Smooth muscle cell (in vitro differentiated cells): Measurements from ENCODE around the gene GCC1. TPM values are rescaled to one million over a fixed set of nuclear protein-coding genes. Genes with fewer than 3 reads are reported as not detected.

Experiments used
- DNase-seq: peaks from one replicate; lab custom pipeline; 2025; ENCODE audit not compliant: unreplicated experiment; lab: John Stamatoyannopoulos, UW
- H2AFZ ChIP-seq: fragments of 200-600 bp; sonication (generic); 2 replicates; pipeline ENCODE4 v1.6.0; 2016; ENCODE audit warnings: antibody characterized with exemption, low read depth, mild to moderate bottlenecking
- H3F3A ChIP-seq: fragments of 200-600 bp; sonication (generic); 2 replicates; pipeline ENCODE4 v1.6.0; 2017; ENCODE audit warnings: antibody characterized with exemption, low read depth
- H3K27ac ChIP-seq: fragments of 200-600 bp; sonication (generic); 2 replicates; pipeline ENCODE4 v1.5.1; 2016; ENCODE audit warnings: low read depth, mild to moderate bottlenecking
- H3K27me3 ChIP-seq: fragments of 200-600 bp; sonication (generic); 2 replicates; pipeline ENCODE4 v1.6.1; 2016; ENCODE audit warnings: low read depth, mild to moderate bottlenecking
- H3K36me3 ChIP-seq: fragments of 200-600 bp; sonication (generic); 2 replicates; pipeline ENCODE4 v1.5.1; 2016; ENCODE audit warnings: low read depth
- H3K4me1 ChIP-seq: fragments of 200-600 bp; sonication (generic); 2 replicates; pipeline ENCODE4 v1.5.1; 2016; ENCODE audit warnings: low read depth
- H3K4me2 ChIP-seq: fragments of 200-600 bp; sonication (generic); 2 replicates; pipeline ENCODE4 v1.6.0; 2016; ENCODE audit warnings: mild to moderate bottlenecking
- H3K4me3 ChIP-seq: fragments of 200-600 bp; sonication (generic); 2 replicates; pipeline ENCODE4 v1.5.1; 2016; ENCODE audit warnings: mild to moderate bottlenecking
- H3K79me2 ChIP-seq: fragments of 200-600 bp; sonication (generic); 2 replicates; pipeline ENCODE4 v1.6.0; 2016; ENCODE audit warnings: low read depth, mild to moderate bottlenecking
- H3K9ac ChIP-seq: fragments of 200-600 bp; sonication (generic); 2 replicates; pipeline ENCODE4 v1.6.0; 2016; ENCODE audit warnings: low read depth
- H3K9me3 ChIP-seq: fragments of 200-600 bp; sonication (generic); replicated peaks from 2 replicates; pipeline ENCODE4 v1.5.1; 2016; ENCODE audit warnings: low read depth
- H4K20me1 ChIP-seq: fragments of 200-600 bp; sonication (generic); 2 replicates; pipeline ENCODE4 v1.6.0; 2016; ENCODE audit warnings: low read depth
- WGBS: methylation state at CpG from one replicate; pipeline ENCODE4 v1.1.7; 2016; ENCODE audit warnings: low lambda C conversion rate; 5-methylcytosine and 5-hydroxymethylcytosine counted together
- polyA plus RNA-seq: library from polyadenylated mRNA; unstranded; fragments of >200 nt; fragmentation: Nextera tagmentation; extraction: Ambion mirVana; gene quantifications from 2 replicates; pipeline ENCODE4 v1.2.1, GENCODE V29; 2016
- total RNA-seq: library from RNA; depleted of rRNA; stranded (reverse); fragments of >200 nt; gene quantifications from 2 replicates; pipeline ENCODE4 v1.2.3, GENCODE V29; 2014
- TF ChIP-seq, protein P1 (sequence below): fragments of 200-600 bp; sonication (generic); IDR thresholded peaks from 2 replicates; pipeline ENCODE4 v1.5.1; 2017; ENCODE audit warnings: borderline replicate concordance, mild to moderate bottlenecking, antibody characterized with exemption; ENCODE audit not compliant: insufficient read depth, poor library complexity, severe bottlenecking

Gene GCC1
- total and polyA plus RNA-seq, 2 experiments from 2014 or later, result 14.2 to 15.6 TPM

DNA sequence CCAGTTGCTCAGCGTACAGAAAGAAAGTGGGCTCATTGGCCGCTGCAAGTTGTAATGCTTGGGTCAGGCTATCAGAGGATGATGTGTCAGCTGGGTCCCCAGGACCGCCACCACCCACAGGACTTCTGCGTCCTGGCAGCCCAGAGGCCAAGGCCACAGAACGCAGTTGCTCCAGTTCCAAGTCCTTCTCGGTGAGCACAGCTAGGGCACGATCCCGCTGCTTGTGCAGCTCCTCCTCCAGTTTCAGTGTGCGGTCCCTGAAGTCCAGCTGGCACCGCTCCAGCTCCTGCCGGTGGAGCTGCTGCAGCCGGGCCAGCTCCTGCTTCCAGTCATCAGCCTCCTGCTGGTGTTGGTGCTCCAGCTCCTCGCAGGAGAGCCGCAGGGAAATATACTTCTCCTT, 3.0 kb downstream of the GCC1 start:
- H4K20me1 ChIP-seq, result peaks cover 58% of the 10 kb centered on the region
- H3K36me3 ChIP-seq, result no peaks in the 10 kb centered on the region
- 91% methylated on average over 14 of the region's 14 CpGs for whole genome bisulfite sequencing
- H3K27ac ChIP-seq, result no peak overlapping the region
- H2AFZ ChIP-seq, result no peak overlapping the region
- peaks cover 14% of the 10 kb centered on the region for H3K4me1 ChIP-seq
- TF ChIP-seq, protein P1, sequence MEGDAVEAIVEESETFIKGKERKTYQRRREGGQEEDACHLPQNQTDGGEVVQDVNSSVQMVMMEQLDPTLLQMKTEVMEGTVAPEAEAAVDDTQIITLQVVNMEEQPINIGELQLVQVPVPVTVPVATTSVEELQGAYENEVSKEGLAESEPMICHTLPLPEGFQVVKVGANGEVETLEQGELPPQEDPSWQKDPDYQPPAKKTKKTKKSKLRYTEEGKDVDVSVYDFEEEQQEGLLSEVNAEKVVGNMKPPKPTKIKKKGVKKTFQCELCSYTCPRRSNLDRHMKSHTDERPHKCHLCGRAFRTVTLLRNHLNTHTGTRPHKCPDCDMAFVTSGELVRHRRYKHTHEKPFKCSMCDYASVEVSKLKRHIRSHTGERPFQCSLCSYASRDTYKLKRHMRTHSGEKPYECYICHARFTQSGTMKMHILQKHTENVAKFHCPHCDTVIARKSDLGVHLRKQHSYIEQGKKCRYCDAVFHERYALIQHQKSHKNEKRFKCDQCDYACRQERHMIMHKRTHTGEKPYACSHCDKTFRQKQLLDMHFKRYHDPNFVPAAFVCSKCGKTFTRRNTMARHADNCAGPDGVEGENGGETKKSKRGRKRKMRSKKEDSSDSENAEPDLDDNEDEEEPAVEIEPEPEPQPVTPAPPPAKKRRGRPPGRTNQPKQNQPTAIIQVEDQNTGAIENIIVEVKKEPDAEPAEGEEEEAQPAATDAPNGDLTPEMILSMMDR, result no peak
- H3K4me3 ChIP-seq, result no peak overlapping the region
- no peak overlapping the region for H3K4me2 ChIP-seq
- no peak overlapping the region for H3K9ac ChIP-seq
- H3K27me3 ChIP-seq, result no peaks in the 10 kb centered on the region
- no peaks in the 10 kb centered on the region for H3K9me3 ChIP-seq
- no peaks in the 10 kb centered on the region for H3F3A ChIP-seq
- H3K79me2 ChIP-seq, result peaks cover 28% of the 10 kb centered on the region
- no peak for DNase-seq

DNA sequence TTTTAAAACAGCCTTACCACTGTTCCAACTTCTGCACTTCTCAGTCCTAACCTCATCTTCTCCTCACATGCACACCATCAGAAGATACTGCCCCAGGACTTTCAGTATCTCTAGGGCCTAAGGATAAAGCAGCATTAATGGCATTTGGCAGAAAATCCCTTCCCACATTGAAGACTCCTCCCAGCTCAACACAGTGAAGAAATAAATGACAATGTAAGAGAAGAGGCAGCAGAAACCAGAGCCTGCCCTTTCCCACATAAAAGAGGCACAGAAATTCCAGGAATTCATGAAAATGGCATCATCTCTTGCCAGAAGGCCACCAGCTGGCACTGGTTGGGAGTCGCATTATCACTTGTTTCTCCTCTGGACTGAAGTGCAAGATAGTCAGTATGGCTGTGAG, 3.7 kb downstream of the GCC1 start:
- Histone ChIP-seq H3K4me1 (peaks cover 14% of the 10 kb centered on the region), H2AFZ (no peak overlapping the region), H4K20me1 (peaks cover 58% of the 10 kb centered on the region), H3K9me3 (no peaks in the 10 kb centered on the region), H3K9ac (no peak overlapping the region), H3K27ac (no peak overlapping the region), H3K36me3 (no peaks in the 10 kb centered on the region), H3K27me3 (no peaks in the 10 kb centered on the region), H3K4me2 (no peak overlapping the region), H3K4me3 (no peak overlapping the region), H3F3A (no peaks in the 10 kb centered on the region), H3K79me2 (peaks cover 28% of the 10 kb centered on the region)
- TF ChIP-seq, protein P1, result no peak
- no peak for DNase-seq
- 77% methylated on average over 1 of the region's 1 CpG for WGBS

DNA sequence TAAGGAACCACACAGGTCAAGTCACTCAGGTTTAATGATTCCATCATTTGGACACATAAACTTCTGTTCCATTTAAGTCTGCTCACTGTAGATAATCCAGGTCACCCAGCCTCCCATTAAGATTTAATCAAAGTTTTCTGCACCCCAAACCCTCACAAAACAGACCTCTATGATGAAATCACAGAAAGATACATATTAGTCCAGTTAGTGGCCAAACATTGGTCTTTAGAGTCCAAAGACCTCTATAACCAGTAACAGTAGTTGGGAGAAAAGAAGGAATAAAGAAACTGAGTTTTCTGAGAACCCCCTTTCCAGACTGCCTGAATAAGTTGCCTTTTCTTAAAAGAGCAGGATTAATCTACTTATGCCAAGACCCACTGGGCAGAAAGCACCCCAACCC, 4.8 kb downstream of the GCC1 start:
- peaks cover 58% of the 10 kb centered on the region for H4K20me1 ChIP-seq
- peaks cover 28% of the 10 kb centered on the region for H3K79me2 ChIP-seq

DNA sequence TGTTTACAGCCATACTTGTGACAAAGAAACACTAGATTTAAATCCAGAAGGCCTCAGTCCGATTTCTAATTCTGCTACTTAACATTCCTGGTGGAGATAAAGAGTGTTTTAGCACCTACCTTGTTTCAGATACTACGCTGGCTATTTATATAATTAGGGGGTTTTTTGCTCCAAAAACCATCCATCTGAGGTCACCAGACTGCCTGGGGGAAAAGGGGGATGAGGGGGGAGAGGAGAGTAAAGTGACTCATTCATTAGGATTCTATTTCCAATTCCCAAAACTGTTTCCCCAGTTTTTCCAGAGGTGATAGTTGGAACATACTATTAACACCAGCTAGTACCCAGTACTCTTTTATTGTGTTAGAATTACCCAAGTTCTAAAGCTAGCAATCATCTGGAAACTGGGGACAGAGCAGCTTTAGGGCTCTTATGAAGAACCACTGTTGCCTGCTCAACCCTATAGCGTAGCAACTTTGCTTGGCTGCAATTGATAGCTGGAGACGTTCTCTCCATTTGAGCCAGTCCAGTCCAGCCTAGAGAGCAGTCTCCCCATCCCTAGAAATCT, 6.6 kb downstream of the GCC1 start:
- H3K27ac ChIP-seq, result no peak overlapping the region
- TF ChIP-seq, protein P1, result no peak
- H4K20me1 ChIP-seq, result peaks cover 47% of the 10 kb centered on the region
- peaks cover 14% of the 10 kb centered on the region for H3K79me2 ChIP-seq
- no peaks in the 10 kb centered on the region for H3K27me3 ChIP-seq
- H3K4me1 ChIP-seq, result peaks cover 3% of the 10 kb centered on the region
- whole genome bisulfite sequencing, result 81% methylated on average over 4 of the region's 4 CpGs
- no peak overlapping the region for H2AFZ ChIP-seq
- no peak overlapping the region for H3K4me3 ChIP-seq
- H3F3A ChIP-seq, result no peaks in the 10 kb centered on the region
- H3K9me3 ChIP-seq, result no peaks in the 10 kb centered on the region
- no peak for DNase-seq
- no peak overlapping the region for H3K9ac ChIP-seq
- no peaks in the 10 kb centered on the region for H3K36me3 ChIP-seq
- no peak overlapping the region for H3K4me2 ChIP-seq

More for the DNA sequence above, 4.8 kb downstream of the GCC1 start:
- Histone ChIP-seq H3K27me3 (no peaks in the 10 kb centered on the region), H3K9me3 (no peaks in the 10 kb centered on the region), H3K27ac (no peak overlapping the region), H3K4me3 (no peak overlapping the region), H3F3A (no peaks in the 10 kb centered on the region), H3K9ac (no peak overlapping the region), H2AFZ (no peak overlapping the region), H3K4me1 (peaks cover 13% of the 10 kb centered on the region), H3K4me2 (no peak overlapping the region), H3K36me3 (no peaks in the 10 kb centered on the region)
- TF ChIP-seq, protein P1, result no peak
- DNase-seq, result no peak
